AG10803 (cell line): Measurements from ENCODE around the gene MMD2.

ENCODE experiments used
- DNase-seq: peaks from one replicate; pipeline ENCODE4 v3.0.0; 2010; ENCODE audit warnings: low read depth
- H3K4me3 ChIP-seq: 2 replicates; pipeline ENCODE4 v1.5.1; 2011; ENCODE audit warnings: mild to moderate bottlenecking, low read length, control low read depth
- TF ChIP-seq, protein P1 (sequence below): conservative IDR thresholded peaks from 2 replicates; pipeline ENCODE4 v1.5.1; 2011; ENCODE audit warnings: mild to moderate bottlenecking, low read length, control low read depth, inconsistent platforms

MMD2 gene

DNA sequence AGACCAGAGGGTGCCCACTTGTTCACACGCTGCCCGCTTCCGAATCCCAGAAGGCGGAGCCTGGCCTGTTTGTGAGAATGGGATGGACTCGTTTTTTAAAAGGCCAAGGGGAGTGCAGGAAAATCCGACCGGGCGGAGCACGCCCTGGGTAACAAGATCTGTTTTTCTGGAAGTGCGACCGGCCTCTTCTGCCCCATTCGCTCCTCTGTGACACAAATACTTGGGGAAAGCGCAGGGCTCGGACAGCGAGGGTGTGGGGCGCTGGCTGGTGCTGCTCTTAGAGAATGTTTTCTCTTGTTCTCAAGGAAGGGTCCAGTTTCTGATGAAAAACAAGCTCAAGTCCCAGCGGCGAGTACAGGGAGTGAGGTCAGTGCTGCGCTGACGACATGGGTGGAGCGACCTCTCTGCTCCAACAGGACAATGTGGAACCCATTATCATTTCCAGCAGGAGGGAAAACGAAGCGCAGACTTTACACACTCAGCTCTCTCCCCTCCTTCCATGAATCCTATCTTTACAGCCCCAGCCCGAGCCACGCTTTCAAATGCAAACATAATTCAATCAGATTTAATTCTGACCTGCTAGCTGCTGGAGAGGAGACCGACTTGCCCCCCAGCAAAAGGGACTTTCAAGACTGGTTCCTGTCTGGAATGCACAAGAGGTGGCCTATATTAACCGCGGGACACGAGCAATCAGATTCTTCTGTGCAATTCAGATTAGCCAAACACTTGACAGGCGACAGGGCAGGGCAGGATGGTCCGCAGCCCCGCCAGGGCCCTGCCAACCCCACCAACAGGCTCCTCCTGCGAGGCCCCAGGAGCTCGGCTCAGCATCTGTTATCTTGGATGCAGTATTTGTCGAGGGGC is 76.6 kb downstream of the MMD2 start:
- TF ChIP-seq, protein P1, sequence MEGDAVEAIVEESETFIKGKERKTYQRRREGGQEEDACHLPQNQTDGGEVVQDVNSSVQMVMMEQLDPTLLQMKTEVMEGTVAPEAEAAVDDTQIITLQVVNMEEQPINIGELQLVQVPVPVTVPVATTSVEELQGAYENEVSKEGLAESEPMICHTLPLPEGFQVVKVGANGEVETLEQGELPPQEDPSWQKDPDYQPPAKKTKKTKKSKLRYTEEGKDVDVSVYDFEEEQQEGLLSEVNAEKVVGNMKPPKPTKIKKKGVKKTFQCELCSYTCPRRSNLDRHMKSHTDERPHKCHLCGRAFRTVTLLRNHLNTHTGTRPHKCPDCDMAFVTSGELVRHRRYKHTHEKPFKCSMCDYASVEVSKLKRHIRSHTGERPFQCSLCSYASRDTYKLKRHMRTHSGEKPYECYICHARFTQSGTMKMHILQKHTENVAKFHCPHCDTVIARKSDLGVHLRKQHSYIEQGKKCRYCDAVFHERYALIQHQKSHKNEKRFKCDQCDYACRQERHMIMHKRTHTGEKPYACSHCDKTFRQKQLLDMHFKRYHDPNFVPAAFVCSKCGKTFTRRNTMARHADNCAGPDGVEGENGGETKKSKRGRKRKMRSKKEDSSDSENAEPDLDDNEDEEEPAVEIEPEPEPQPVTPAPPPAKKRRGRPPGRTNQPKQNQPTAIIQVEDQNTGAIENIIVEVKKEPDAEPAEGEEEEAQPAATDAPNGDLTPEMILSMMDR, result no peak; the same call in 1 of the 2 replicates
- DNase-seq, result peak; percentile 86
- peak overlapping the region; percentile 61 for H3K4me3 ChIP-seq

DNA sequence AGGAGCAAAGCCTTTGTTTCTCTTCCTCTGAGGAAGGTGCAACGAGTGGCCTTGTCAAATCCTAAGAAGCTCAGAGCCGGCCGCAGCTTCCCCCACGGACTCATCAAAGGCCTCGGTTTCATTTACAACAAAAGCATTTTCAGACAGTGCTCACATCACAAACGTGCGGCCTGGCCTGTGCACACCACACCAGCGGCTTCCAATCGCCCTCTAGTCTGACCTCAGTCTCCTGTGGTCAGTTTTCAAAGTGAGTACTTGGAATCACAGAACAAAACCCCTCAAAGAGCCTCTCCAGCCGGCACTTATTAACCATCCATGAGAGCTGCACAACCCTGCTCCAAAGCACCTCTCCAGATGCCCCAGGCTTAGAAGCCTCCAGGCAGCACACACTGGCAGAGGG is 78.8 kb downstream of the MMD2 start:
- no peak for DNase-seq
- TF ChIP-seq, protein P1, result no peak
- no peak overlapping the region for H3K4me3 ChIP-seq

DNA sequence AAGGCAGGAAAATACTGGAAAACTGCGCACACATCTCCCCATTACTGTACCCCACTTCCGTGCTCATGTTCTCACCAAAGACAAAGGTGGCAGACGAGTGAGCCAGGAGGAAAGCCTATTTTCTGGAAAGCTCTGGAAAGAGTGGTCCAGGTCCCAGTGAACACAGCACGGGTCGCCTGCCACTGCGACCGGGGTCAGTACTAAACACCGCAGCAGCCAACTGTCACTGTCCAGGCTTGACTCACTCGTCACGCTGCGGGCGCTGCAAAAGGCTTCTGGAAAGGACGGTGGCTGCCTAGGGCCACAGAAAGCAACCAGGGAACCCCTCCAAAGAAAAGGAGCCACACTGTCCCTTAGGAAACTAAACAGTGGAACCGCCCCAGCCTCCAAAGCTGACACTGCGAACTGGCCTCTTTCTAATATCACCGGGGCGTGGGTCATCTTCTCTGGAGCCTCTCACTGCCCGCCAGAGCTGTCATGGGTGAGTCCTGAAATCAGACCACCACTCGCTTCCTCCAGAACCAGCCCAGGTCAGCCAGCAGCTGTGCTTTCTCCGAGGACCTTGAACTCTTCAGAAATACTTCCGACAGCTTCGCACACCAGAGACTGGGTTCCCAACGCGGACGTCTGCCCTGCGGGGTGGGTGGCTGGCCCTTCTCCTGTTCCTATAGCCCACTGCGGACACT is 79.4 kb downstream of the MMD2 start:
- DNase-seq, result no peak
- no peak overlapping the region for H3K4me3 ChIP-seq
- TF ChIP-seq, protein P1, result no peak

DNA sequence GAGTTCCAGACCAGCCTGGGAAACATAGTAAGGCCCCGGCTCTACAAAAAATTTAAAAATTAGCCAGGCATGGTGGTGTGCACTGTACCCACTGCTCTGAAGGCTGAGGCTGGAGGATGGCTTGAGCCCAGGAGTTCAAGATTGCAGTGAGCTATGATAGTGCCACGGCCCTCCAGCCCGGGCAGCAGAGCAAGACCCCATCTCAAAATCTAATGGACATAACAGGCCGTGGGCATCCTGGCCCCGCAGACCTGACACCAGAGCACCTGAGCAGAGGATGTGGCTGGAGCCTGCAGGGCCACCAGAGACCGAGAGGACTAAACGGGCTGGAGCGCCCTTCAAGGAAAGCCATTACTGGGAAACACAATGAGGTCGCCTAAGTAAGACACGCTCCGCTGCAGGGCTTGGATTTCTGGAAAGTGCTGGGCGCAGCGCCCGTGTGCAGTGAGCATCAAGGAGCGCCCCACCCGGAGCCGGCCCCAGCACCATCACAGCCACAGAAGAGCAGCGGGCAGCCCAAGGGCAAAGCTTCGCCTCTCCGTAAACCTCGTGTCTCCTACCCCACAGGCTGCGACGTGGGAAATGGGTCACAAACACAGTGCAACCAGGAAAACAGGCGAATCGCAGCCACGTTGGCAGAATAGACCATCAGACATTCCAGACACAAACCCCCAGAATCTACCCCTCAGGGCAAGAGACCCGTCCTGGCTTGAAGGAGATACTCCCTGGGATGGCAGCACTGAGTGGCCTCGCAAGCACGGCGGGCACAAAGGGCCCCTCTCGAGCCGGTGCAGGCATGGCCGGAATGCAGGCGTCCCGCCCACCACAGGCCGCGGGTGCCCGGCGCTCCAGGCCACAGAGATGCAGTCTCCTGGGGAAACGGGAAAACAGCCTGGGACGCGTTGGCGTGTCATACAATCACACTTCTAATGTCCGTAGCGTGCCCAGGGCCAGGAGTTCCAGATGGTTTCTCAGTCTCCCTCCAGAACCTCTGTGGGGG is 80.4 kb downstream of the MMD2 start:
- no peak overlapping the region for H3K4me3 ChIP-seq
- TF ChIP-seq, protein P1, result no peak
- no peak for DNase-seq

DNA sequence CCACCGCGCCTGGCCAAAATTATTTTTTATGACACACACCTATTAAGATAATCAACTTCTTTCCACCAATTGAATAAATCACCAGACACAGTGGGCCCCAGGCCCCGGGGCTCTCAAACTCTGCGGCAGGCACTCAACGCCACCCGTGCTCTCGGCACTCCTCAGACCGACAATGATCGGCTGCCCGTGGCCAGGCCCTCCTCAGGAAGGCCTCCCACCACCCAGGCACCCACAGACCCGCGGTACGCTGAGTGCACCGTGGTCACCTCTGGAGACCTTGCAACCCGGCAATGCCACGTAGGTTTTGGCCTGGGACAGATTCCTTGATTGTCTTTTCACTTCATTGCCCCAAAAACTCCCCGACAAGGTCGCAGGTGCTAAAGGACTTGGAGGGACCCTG is 82.4 kb downstream of the MMD2 start:
- no peak for DNase-seq
- TF ChIP-seq, protein P1, result no peak
- H3K4me3 ChIP-seq, result no peak overlapping the region

DNA sequence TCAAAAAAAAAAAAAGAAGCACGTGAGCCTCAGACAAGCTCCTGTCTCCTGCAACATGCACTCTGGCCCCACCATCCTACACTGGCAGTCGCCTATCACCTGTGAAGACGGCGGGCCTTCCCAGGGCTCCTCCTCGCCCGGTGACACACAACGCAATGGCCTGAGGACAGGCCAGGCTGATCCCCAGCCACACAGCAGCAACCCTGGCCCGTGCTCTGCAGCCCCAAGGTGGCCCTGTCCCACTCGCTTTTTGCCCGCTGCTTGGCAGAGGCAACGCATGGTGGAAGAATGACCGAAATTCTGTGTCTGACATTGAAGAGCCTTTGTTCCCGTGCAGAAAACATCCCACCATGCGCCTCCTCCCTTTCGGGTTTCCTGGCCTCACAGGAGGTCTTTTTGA is 83.6 kb downstream of the MMD2 start:
- no peak overlapping the region for H3K4me3 ChIP-seq
- no peak for DNase-seq
- TF ChIP-seq, protein P1, result no peak
